Right lobe of liver (tissue), 6 donors: ENCODE measurements around the gene ALOXE3. TPM values are rescaled to one million over a fixed set of nuclear protein-coding genes. Genes with fewer than 3 reads are reported as not detected.

Experiments used
- ATAC-seq, 4 donors: fragments of 200-7000 bp; cut with Tn5 transposase; one replicate each; pipeline ENCODE4 v1.9.1; 2020; ENCODE audit warnings: mild to moderate bottlenecking in 4 of 4, moderate library complexity in 4 of 4
- DNase-seq, 3 donors: peaks; one replicate each; pipeline ENCODE4 v3.0.0-alpha.2; 2020
- H3K27ac ChIP-seq, 3 donors: fragments of 200-600 bp; one replicate each; pipeline ENCODE4 v1.8.0; 2022
- H3K27me3 ChIP-seq, 2 donors: fragments of 200-600 bp; one replicate each; pipeline ENCODE4 v1.8.0; 2022
- H3K36me3 ChIP-seq, 4 donors: fragments of 200-600 bp; sonication (generic) in 1 of 4; one replicate each; pipeline versions ENCODE4 v1.5.1 to v1.8.0; 2017 to 2022; ENCODE audit warnings: control low read depth in 1 of 4
- H3K4me1 ChIP-seq, 4 donors: fragments of 200-600 bp; sonication (generic) in 1 of 4; one replicate each; pipeline versions ENCODE4 v1.5.1 to v1.8.0; 2017 to 2022; ENCODE audit warnings: control low read depth in 1 of 4
- H3K4me3 ChIP-seq, 3 donors: fragments of 200-600 bp; one replicate each; pipeline ENCODE4 v1.8.0; 2022
- H3K9me3 ChIP-seq, 4 donors: fragments of 200-600 bp; sonication (generic) in 1 of 4; one replicate each; pipeline versions ENCODE4 v1.5.1 to v1.8.0; 2017 to 2022; ENCODE audit warnings: control low read depth in 1 of 4
- CTCF ChIP-seq, 4 donors: fragments of 200-600 bp in 3 of 4; fragments of 450-650 bp in 1 of 4; IDR thresholded peaks; one replicate each; pipeline versions ENCODE4 v1.5.1 to v1.8.0; 2016 to 2022; ENCODE audit warnings: antibody characterized with exemption in 4 of 4, mild to moderate bottlenecking in 2 of 4
- POLR2A ChIP-seq: fragments of 450-650 bp; IDR thresholded peaks from one replicate; pipeline ENCODE4 v1.6.1; 2017; ENCODE audit warnings: antibody characterized with exemption, mild to moderate bottlenecking
- WGBS: methylation state at CpG from one replicate; pipeline ENCODE4 v1.1.6; 2018; ENCODE audit warnings: low coverage, low lambda C conversion rate; ENCODE audit not compliant: insufficient coverage; ENCODE audit errors: missing lambda C conversion rate; 5-methylcytosine and 5-hydroxymethylcytosine counted together
- intact Hi-C, 2 donors: fragments of 100-400 bp; cut with DNase I; formaldehyde crosslinking; loops; one replicate each; pipeline versions ENCODE4 v1.11.2 to v1.14.1; 2022
- total RNA-seq, 6 experiments: library from RNA; depleted of rRNA in 2 of 6; stranded (reverse); fragments of >200 nt in 2 of 6; fragmentation: NEBNext Ultra II Directional in 3 of 6; extraction: Animal tissue kit (Norgen Biotek cat#: 25700) in 3 of 6; gene quantifications; one replicate each; pipeline versions ENCODE4 v1.1.0 to v1.2.4, GENCODE V29; 2016 to 2023
- donor health status: DM: no; HTN: yes; CAD: no.
- donor health status: DM: no; HTN: no; CAD: no.
- donor health status: DM: no; HTN: no; CAD: no.
- donor health status: DM: no; HTN: yes; CAD: no.
- donor health status: DM: no; HTN: yes; CAD: no.

Gene ALOXE3
- total RNA-seq, 6 experiments from 2014 or later = not detected

DNA sequence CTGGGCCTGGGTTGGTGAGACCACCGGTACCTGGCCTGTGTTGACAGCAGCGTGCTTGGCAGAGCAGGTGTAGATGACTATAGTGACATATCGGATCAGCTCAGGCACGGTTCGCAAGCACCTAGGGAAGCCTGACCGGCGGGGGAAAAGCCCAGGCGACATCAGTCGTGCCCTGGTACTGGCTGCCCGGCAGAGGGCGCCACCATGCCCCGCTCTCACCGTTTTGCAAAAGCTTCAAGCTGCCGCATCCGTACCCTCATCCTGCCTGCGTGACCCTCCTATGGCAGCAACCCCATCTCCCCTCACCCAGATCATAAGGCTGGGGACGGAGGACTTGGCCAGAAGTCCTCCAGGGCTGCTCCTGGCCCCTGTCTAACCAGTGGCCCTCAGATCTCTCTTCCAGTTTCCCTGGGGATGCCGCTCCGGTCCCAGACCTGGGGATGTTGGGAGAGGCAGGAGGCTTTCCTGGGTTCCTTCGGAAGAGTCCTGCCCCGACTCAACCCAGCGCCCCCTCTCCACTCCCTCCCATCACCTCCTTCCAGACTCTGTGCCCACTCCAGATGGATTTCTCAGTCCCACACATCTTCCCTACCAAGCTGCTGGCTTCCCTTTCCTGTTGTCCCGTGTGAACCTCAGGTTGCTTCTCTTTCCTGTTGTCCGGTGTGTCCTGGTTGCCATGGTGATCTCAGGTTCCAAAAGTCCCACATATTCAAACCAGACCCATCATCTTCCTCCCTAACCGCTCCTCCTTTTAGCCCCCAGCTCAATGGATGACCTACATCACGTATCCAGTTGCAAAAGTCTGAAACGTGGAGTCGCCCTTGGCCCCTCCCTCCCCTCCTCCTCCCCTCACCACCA is 44.5 kb downstream of the ALOXE3 start:
- Histone ChIP-seq H3K4me3 (no peak overlapping the region), H3K9me3 (no peaks in the 10 kb centered on the region), H3K36me3 (no peaks in the 10 kb centered on the region), H3K27me3 (peaks cover 7 to 42% of the 10 kb centered on the region in 2 donors), H3K27ac (no peak overlapping the region), H3K4me1 (peaks cover 0 to 11% (median 0%) of the 10 kb centered on the region in 4 donors)
- intact Hi-C loops = no loop called here
- ATAC-seq = peak; percentile 76 to 90 (median 86)
- DNase-seq = peak; percentile 74 to 80 (median 75)
- WGBS = 4% methylated on average over 12 of the region's 28 CpGs
- no peak for TF ChIP-seq POLR2A
- peak; percentile 56 to 94 (median 93) for TF ChIP-seq CTCF (IDR thresholded peaks at IDR 0.05)

DNA sequence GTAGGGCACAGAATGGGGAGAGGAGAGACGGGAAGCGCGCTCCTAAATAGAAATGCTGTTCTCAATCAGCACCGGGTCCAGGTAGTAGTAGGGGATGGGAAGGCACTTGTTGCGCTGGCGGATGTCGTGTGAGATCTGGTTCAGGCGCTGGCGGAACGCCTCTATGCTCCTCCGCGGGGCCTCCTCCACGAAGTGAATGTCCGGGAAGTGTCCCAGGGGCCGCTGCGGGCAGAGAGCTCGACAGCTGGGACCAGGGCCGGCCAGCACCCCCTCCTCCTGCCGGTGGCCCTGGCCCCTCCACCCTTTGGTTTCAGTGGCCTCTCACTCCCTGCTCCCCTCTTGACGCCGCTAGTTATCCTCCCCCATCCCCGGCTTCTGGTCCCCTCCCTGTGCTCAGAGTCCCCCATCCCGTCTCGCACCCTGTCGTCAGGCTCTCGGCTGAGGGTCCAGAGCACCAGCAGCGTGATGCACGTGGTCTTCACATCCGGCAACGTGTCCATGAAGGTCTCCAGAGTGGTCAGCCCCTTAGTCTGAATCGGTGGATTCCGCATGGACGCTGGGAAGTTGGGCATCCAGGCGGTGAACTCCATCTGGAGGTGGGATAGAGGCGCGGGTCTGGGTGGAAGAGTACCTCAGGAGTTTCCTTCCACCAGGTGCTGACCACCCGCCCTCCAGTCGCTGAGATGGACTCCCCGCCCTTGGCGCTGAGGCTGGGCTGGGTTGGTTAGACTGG is 45.4 kb downstream of the ALOXE3 start:
- Histone ChIP-seq H3K27ac (no peak overlapping the region), H3K4me3 (no peak overlapping the region), H3K4me1 (peaks cover 0 to 11% (median 0%) of the 10 kb centered on the region in 4 donors), H3K9me3 (no peaks in the 10 kb centered on the region), H3K36me3 (no peaks in the 10 kb centered on the region), H3K27me3 (peaks cover 7 to 42% of the 10 kb centered on the region in 2 donors)
- DNase-seq (no peak), ATAC-seq (peak; percentile 4 to 22 (median 13))
- WGBS = 4% methylated on average over 17 of the region's 40 CpGs
- intact Hi-C loops = no loop called here
- no peak for TF ChIP-seq CTCF (IDR thresholded peaks at IDR 0.05)
- TF ChIP-seq POLR2A = no peak

DNA sequence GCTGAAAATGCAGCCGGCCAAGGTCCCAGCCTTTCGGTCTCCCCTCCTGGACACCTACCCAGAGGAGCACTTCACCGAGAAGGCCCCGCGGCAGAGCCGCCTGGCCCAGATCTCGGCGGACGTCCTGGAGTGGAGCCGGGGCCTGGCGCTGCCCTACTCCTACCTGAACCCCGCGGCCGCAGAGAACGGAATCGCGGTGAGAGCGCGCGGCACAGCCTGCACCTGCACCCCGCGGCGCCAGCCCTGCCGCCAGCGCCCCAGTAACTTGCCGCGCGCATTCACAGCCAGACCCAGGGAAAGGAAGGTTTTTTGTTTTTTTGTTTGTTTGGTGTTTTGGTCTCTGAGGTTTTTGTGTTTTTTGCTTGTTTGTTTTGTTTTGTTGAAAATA is 46.0 kb downstream of the ALOXE3 start:
- H3K4me3 ChIP-seq = no peak overlapping the region
- no peak overlapping the region for H3K27ac ChIP-seq
- H3K36me3 ChIP-seq = no peaks in the 10 kb centered on the region
- DNase-seq = no peak
- H3K4me1 ChIP-seq = peaks cover 0 to 11% (median 0%) of the 10 kb centered on the region in 4 donors
- no peaks in the 10 kb centered on the region for H3K9me3 ChIP-seq
- no peak for ATAC-seq
- intact Hi-C loops = no loop called here
- 7% methylated on average over 17 of the region's 28 CpGs for WGBS
- peaks cover 7 to 42% of the 10 kb centered on the region in 2 donors for H3K27me3 ChIP-seq
- TF ChIP-seq POLR2A (no peak), CTCF (IDR thresholded peaks at IDR 0.05) (no peak)

DNA sequence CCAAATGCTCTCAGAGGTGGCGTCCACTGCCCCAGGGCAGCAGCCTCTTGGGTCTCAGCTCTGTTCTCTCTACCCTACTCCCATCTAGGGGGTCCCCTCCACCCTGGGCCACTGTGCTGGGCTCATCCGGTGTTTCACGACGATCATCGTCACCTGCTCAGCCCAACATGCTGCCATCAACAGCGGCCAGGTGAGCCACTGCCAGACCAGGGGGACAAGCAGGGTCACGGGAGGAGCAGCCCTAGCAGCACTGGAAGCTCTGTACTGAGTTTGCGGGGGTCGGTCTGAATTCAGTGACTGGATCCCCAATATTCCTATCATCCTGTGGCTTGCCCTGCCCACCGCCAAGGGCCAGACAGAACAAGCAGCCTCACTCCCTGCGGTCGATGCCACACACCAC is 46.8 kb downstream of the ALOXE3 start:
- peaks cover 7 to 42% of the 10 kb centered on the region in 2 donors for H3K27me3 ChIP-seq
- intact Hi-C loops = no loop called here
- no peaks in the 10 kb centered on the region for H3K9me3 ChIP-seq
- ATAC-seq (no peak), DNase-seq (no peak)
- H3K4me3 ChIP-seq = no peak overlapping the region
- no peak overlapping the region for H3K27ac ChIP-seq
- no peaks in the 10 kb centered on the region for H3K36me3 ChIP-seq
- TF ChIP-seq POLR2A = no peak
- TF ChIP-seq CTCF (IDR thresholded peaks at IDR 0.05) = no peak
- WGBS = 80% methylated on average over 1 of the region's 12 CpGs
- peaks cover 0 to 11% (median 0%) of the 10 kb centered on the region in 4 donors for H3K4me1 ChIP-seq
